Thoracic aorta (tissue), 2 donors: ENCODE measurements around the gene LRRTM4. TPM values are rescaled to one million over a fixed set of nuclear protein-coding genes. Genes with fewer than 3 reads are reported as not detected.

ENCODE experiments used
- ATAC-seq: fragments of 150-250 bp; one replicate; pipeline ENCODE4 v1.8.0; 2017; ENCODE audit warnings: low read depth; ENCODE audit not compliant: insufficient number of reproducible peaks, low FRiP score
- DNase-seq: peaks from one replicate; pipeline ENCODE4 v3.0.0-alpha.2; 2020; ENCODE audit warnings: low spot score
- H3K27ac ChIP-seq, 2 donors: fragments of 200-600 bp; sonication (generic); 1 replicate in 1 of 2; 2 replicates in 1 of 2; pipeline ENCODE4 v1.5.1; 2016; ENCODE audit warnings: mild to moderate bottlenecking in 2 of 2, moderate library complexity in 2 of 2
- H3K27me3 ChIP-seq: fragments of 200-600 bp; sonication (generic); replicated peaks from 2 replicates; pipeline ENCODE4 v1.6.0; 2016; ENCODE audit warnings: mild to moderate bottlenecking; ENCODE audit not compliant: insufficient read depth
- H3K36me3 ChIP-seq: fragments of 200-600 bp; sonication (generic); one replicate; pipeline ENCODE4 v1.5.1; 2016
- H3K4me1 ChIP-seq, 2 donors: fragments of 200-600 bp; sonication (generic); 1 replicate in 1 of 2; 2 replicates in 1 of 2; pipeline versions ENCODE4 v1.5.1 to v1.6.0; 2016; ENCODE audit warnings: low read depth in 2 of 2, mild to moderate bottlenecking in 1 of 2; ENCODE audit not compliant: control insufficient read depth in 1 of 2
- H3K4me3 ChIP-seq: fragments of 200-600 bp; sonication (generic); 2 replicates; pipeline ENCODE4 v1.5.1; 2016; ENCODE audit warnings: mild to moderate bottlenecking
- H3K9me3 ChIP-seq: fragments of 200-600 bp; sonication (generic); 2 replicates; pipeline ENCODE4 v1.5.1; 2016
- total RNA-seq, 2 donors: library from RNA; depleted of rRNA; stranded (reverse); fragments of >200 nt; gene quantifications; one replicate each; pipeline versions ENCODE4 v1.1.0 to v1.2.3, GENCODE V29; 2016
- TF ChIP-seq, protein P1 (sequence below): fragments of 200-600 bp; sonication (generic); IDR thresholded peaks from one replicate; pipeline ENCODE4 v1.5.1; 2019; ENCODE audit warnings: antibody characterized with exemption

LRRTM4 gene
- total RNA-seq, 2 donors from 2014 or later: not detected

DNA sequence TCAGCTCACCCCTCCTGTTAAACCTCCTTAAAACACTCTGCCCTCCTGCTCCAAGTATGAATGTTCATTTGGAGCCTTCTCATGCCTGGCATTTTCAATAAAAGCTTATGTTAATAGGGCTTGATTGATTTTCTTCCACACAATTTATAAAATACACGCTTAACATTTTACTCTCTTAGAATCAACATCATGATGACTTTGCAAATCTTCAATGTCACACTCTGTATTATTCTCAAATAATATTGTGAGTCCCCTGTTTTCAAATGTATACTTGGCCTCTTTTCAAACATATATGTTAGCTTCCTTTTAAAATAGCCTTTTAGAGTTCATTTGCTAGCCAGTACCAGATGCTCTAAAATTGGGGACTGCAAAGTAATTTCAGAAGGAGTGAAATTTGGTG, 520.3 kb downstream of the LRRTM4 start:
- Histone ChIP-seq H3K4me3 (no peak overlapping the region), H3K27me3 (no peaks in the 10 kb centered on the region), H3K36me3 (no peaks in the 10 kb centered on the region), H3K9me3 (no peaks in the 10 kb centered on the region), H3K27ac (no peak overlapping the region), H3K4me1 (no peaks in the 10 kb centered on the region)
- ATAC-seq: no peak
- TF ChIP-seq, protein P1, sequence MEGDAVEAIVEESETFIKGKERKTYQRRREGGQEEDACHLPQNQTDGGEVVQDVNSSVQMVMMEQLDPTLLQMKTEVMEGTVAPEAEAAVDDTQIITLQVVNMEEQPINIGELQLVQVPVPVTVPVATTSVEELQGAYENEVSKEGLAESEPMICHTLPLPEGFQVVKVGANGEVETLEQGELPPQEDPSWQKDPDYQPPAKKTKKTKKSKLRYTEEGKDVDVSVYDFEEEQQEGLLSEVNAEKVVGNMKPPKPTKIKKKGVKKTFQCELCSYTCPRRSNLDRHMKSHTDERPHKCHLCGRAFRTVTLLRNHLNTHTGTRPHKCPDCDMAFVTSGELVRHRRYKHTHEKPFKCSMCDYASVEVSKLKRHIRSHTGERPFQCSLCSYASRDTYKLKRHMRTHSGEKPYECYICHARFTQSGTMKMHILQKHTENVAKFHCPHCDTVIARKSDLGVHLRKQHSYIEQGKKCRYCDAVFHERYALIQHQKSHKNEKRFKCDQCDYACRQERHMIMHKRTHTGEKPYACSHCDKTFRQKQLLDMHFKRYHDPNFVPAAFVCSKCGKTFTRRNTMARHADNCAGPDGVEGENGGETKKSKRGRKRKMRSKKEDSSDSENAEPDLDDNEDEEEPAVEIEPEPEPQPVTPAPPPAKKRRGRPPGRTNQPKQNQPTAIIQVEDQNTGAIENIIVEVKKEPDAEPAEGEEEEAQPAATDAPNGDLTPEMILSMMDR: no peak
- no peak for DNase-seq

DNA sequence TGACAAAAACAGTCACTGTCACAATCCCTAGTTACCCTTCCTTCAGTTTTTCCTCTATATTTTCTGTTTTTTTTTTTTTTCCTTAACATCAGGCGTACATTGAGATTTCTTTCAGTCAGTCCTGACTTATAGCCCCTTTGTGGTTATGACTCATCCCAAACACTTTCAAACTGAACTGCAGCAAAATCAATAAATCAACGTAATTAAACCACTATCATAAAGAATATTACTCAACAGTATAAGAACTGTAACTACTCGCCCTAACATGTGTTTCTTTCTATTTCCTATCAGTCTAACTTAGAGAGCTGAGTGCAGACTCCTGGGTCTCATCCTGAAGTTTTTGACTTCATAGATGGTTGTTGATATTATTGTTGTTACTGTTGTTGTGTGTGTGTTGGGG, 523.5 kb downstream of the LRRTM4 start:
- ATAC-seq (no peak), DNase-seq (no peak)
- Histone ChIP-seq H3K27me3 (no peaks in the 10 kb centered on the region), H3K4me1 (no peaks in the 10 kb centered on the region), H3K4me3 (no peak overlapping the region), H3K36me3 (no peaks in the 10 kb centered on the region), H3K27ac (no peak overlapping the region), H3K9me3 (no peaks in the 10 kb centered on the region)
- TF ChIP-seq, protein P1: no peak

DNA sequence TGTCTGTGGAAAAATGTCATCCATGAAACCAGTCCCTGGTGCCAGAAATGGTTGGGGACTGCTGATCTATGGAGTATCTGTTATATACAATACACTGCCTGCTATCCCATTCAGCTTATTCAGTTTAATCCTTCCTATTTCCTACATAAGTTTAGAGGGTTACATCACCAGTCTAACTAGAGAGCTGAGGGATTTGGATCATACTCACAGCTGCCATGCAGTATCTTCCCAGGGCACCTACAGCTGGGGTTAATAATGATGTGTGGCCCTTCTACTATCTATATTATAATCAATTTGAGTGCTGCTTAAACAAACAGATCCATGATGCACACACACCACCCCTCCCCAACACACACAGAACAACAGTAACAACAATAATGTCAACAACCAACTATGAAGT, 524.0 kb downstream of the LRRTM4 start:
- H3K9me3 ChIP-seq: no peaks in the 10 kb centered on the region
- TF ChIP-seq, protein P1: no peak
- H3K4me3 ChIP-seq: no peak overlapping the region
- DNase-seq (no peak), ATAC-seq (no peak)
- H3K27ac ChIP-seq: no peak overlapping the region
- no peaks in the 10 kb centered on the region for H3K36me3 ChIP-seq
- no peaks in the 10 kb centered on the region for H3K4me1 ChIP-seq
- no peaks in the 10 kb centered on the region for H3K27me3 ChIP-seq

DNA sequence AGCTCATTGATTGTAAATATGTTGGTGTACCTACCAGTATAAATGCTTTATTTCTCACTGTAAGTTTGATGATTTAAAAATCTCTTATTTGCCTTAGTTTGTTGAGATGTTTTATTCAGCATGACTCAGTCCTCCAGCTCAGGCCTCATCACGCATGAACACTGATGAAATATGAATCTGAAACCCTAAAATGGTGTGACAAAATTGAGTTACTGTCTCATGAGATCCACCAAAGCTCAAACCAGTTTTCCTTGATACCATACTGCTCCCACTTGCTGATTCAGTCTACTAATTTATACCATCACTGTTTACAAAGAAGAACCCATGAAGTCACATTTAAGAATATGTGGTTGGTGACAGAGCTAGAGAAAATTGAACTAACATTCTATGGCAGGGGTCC, 524.9 kb downstream of the LRRTM4 start:
- no peak overlapping the region for H3K27ac ChIP-seq
- H3K4me3 ChIP-seq: no peak overlapping the region
- no peak for DNase-seq
- TF ChIP-seq, protein P1: no peak
- no peak for ATAC-seq
- H3K27me3 ChIP-seq: no peaks in the 10 kb centered on the region
- H3K4me1 ChIP-seq: no peaks in the 10 kb centered on the region
- H3K9me3 ChIP-seq: no peaks in the 10 kb centered on the region
- no peaks in the 10 kb centered on the region for H3K36me3 ChIP-seq

DNA sequence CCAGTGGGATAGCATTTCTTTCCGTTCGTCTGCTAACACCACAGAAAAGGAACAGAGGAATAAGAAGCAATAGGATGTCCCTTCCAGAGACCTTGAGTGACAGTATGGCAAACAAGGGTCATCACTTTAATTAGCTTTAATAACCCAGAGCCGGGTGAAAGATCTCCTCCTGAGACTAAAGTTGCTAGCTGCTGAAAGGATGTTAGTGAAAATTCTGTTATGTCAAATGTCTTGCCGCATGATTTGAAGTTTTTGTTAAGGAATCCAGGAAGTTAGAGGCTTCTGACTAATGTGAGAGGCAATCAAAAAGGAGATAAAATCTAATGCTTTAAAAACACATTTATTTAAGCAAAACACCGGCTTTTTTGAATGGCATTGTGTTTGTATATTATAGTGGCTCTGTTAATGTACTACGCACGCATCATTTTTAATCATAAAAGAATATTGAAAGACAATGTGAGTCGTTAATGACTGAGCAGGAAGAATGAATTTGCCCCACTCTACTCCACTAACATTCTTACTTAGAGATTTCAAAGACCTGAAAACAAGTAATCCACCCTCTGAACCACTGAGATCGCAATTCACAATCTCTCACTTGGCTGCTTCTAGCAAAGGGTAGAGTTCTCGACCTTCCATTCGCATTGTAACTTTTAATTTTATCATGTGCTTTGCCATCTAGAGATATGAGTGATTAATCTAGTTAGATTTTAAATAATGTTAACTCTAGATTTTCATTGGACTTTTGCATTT, 536.6 kb downstream of the LRRTM4 start:
- Histone ChIP-seq H3K4me3 (no peak overlapping the region), H3K27me3 (no peaks in the 10 kb centered on the region), H3K27ac (no peak overlapping the region), H3K9me3 (no peaks in the 10 kb centered on the region), H3K4me1 (no peaks in the 10 kb centered on the region), H3K36me3 (no peaks in the 10 kb centered on the region)
- TF ChIP-seq, protein P1: no peak
- DNase-seq: no peak
- ATAC-seq: no peak
